Endodermal cell (in vitro differentiated cells): ENCODE measurements around the gene CPLX4. TPM values are rescaled to one million over a fixed set of nuclear protein-coding genes. Genes with fewer than 3 reads are reported as not detected.

Experiments
- DNase-seq: peaks from one replicate; pipeline ENCODE4 v3.0.0-alpha.2; 2017
- H3K27ac ChIP-seq: 2 replicates; pipeline ENCODE4 v1.5.1; 2013; ENCODE audit warnings: mild to moderate bottlenecking, low read depth, low read length, moderate library complexity
- H3K27me3 ChIP-seq: 2 replicates; pipeline ENCODE4 v1.6.1; 2013; ENCODE audit warnings: mild to moderate bottlenecking, low read length, moderate library complexity; ENCODE audit not compliant: insufficient read depth, control insufficient read depth, poor library complexity, severe bottlenecking
- H3K36me3 ChIP-seq: 2 replicates; pipeline ENCODE4 v1.7.0; 2013; ENCODE audit warnings: mild to moderate bottlenecking, low read length, moderate library complexity; ENCODE audit not compliant: control insufficient read depth, insufficient read depth
- H3K4me1 ChIP-seq: one replicate; pipeline ENCODE4 v1.7.0; 2013; ENCODE audit warnings: low read length; ENCODE audit not compliant: control insufficient read depth, insufficient read depth
- H3K4me3 ChIP-seq: 2 replicates; pipeline ENCODE4 v1.5.1; 2013; ENCODE audit warnings: mild to moderate bottlenecking, low read length, moderate library complexity
- H3K9ac ChIP-seq: 2 replicates; pipeline ENCODE4 v1.6.1; 2013; ENCODE audit warnings: mild to moderate bottlenecking, low read length, moderate library complexity; ENCODE audit not compliant: poor library complexity, severe bottlenecking; ENCODE audit errors: extremely low read depth
- H3K9me3 ChIP-seq: 2 replicates; pipeline ENCODE4 v1.6.1; 2013; ENCODE audit warnings: mild to moderate bottlenecking, low read length, moderate library complexity; ENCODE audit not compliant: control insufficient read depth
- H3K27ac Mint-ChIP-seq: 2 replicates; pipeline ENCODE4 v1.8.0; 2020; ENCODE audit warnings: mixed read lengths
- H3K27me3 Mint-ChIP-seq: 2 replicates; pipeline ENCODE4 v1.8.0; 2021; ENCODE audit warnings: mild to moderate bottlenecking, mixed read lengths; ENCODE audit not compliant: insufficient read depth
- H3K36me3 Mint-ChIP-seq: 2 replicates; pipeline ENCODE4 v1.8.0; 2020; ENCODE audit warnings: low read depth, mixed read lengths
- H3K4me1 Mint-ChIP-seq: 2 replicates; pipeline ENCODE4 v1.8.0; 2020; ENCODE audit warnings: mixed read lengths
- H3K4me3 Mint-ChIP-seq: 2 replicates; pipeline ENCODE4 v1.8.0; 2020; ENCODE audit warnings: mild to moderate bottlenecking, moderate library complexity, mixed read lengths
- H3K9me3 Mint-ChIP-seq: 2 replicates; pipeline ENCODE4 v1.8.0; 2020; ENCODE audit warnings: mild to moderate bottlenecking, mixed read lengths
- WGBS, 2 experiments: methylation state at CpG; one replicate each; pipeline versions ENCODE4 v1.1.5 to v1.1.7; 2013; ENCODE audit warnings: missing lambda C conversion rate in 2 of 2, mixed read lengths in 1 of 2; ENCODE audit not compliant: insufficient coverage in 1 of 2, insufficient read length in 1 of 2; 5-methylcytosine and 5-hydroxymethylcytosine counted together
- total RNA-seq, 2 donors: library from RNA; stranded (reverse); fragmentation: NEBNext Ultra II Directional in 1 of 2; extraction: Animal tissue kit (Norgen Biotek cat#: 25700) in 1 of 2; gene quantifications; 2 replicates in 1 of 2; 3 replicates in 1 of 2; pipeline ENCODE4 v1.2.1, GENCODE V29; 2021
- TF ChIP-seq, protein P1 (sequence below): fragments of 200-600 bp; sonication (generic); conservative IDR thresholded peaks from 2 replicates; pipeline ENCODE4 v1.5.0; 2021; ENCODE audit warnings: antibody characterized with exemption, mild to moderate bottlenecking

CPLX4 gene
- total RNA-seq, 2 donors from 2014 or later = not detected

DNA sequence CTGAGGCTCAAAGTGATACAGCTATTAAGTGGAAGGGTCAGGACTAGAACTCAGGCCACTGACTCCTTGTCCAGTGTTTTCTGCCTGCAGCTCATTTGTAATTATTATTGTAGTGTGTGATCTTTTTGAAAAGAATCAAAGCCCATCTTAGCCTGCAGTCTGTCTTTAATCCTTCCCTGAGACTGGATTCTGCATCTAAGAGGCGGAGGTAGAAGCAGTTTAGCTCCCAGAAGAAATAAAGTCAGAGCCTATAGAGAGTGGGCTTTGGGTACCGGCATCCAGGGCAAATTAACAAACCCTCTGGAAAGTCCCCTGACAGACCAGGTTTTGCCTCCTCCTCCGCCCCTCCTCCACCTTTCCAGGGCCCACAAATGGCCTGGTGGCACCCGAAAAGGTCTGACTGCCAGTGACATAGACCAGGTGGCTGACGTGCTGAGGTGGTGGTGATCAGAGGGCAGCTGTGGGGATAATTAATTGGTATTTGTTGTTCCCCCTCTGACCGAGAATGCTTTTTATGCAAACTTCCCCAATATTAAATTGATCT lies 43.0 kb downstream of the CPLX4 start:
- Mint-ChIP-seq H3K36me3 (no peaks in the 10 kb centered on the region), H3K4me1 (peaks cover 5% of the 10 kb centered on the region), H3K9me3 (no peaks in the 10 kb centered on the region), H3K27ac (no peak overlapping the region), H3K27me3 (peaks cover 97% of the 10 kb centered on the region), H3K4me3 (no peak overlapping the region)
- TF ChIP-seq, protein P1, sequence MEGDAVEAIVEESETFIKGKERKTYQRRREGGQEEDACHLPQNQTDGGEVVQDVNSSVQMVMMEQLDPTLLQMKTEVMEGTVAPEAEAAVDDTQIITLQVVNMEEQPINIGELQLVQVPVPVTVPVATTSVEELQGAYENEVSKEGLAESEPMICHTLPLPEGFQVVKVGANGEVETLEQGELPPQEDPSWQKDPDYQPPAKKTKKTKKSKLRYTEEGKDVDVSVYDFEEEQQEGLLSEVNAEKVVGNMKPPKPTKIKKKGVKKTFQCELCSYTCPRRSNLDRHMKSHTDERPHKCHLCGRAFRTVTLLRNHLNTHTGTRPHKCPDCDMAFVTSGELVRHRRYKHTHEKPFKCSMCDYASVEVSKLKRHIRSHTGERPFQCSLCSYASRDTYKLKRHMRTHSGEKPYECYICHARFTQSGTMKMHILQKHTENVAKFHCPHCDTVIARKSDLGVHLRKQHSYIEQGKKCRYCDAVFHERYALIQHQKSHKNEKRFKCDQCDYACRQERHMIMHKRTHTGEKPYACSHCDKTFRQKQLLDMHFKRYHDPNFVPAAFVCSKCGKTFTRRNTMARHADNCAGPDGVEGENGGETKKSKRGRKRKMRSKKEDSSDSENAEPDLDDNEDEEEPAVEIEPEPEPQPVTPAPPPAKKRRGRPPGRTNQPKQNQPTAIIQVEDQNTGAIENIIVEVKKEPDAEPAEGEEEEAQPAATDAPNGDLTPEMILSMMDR = no peak
- Histone ChIP-seq H3K4me3 (no peak overlapping the region), H3K9ac (no peak overlapping the region), H3K9me3 (no peaks in the 10 kb centered on the region), H3K36me3 (no peaks in the 10 kb centered on the region), H3K4me1 (peaks cover 4% of the 10 kb centered on the region), H3K27ac (no peak overlapping the region), H3K27me3 (peaks cover 100% of the 10 kb centered on the region)
- 47 to 48% methylated on average over 5 of the region's 6 CpGs for WGBS, 2 experiments
- peak; percentile 49 for DNase-seq

DNA sequence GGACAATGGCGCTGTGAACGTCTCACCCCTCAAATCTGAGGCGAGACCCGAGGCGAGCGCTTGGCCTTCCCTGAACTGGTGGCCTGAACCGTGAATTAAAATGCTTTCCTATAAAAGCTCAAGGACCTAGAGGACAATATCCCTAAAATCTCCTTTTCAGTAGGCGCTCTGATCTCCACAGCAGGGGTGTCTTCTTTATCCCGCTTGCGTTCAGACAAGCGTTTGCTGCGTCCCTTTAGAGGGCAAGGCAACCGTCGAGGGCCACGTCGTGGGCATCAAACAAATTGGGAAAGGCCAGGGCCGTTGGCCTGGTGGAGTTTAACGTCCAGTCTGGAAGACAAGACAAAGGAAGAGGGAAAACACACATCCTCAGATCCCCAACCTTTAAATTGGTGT lies 43.9 kb downstream of the CPLX4 start:
- Mint-ChIP-seq H3K27ac (no peak overlapping the region), H3K9me3 (no peaks in the 10 kb centered on the region), H3K4me1 (peaks cover 9% of the 10 kb centered on the region), H3K4me3 (peak overlapping the region; percentile 67), H3K27me3 (peaks cover 97% of the 10 kb centered on the region), H3K36me3 (no peaks in the 10 kb centered on the region)
- no peak overlapping the region for H3K9ac ChIP-seq
- H3K36me3 ChIP-seq = no peaks in the 10 kb centered on the region
- 5 to 11% methylated on average over 6 to 18 of the region's 18 CpGs for WGBS, 2 experiments
- no peaks in the 10 kb centered on the region for H3K9me3 ChIP-seq
- peaks cover 4% of the 10 kb centered on the region for H3K4me1 ChIP-seq
- H3K27me3 ChIP-seq = peaks cover 100% of the 10 kb centered on the region
- peak overlapping the region; percentile 79 for H3K4me3 ChIP-seq
- DNase-seq = no peak
- H3K27ac ChIP-seq = no peak overlapping the region
- TF ChIP-seq, protein P1 = no peak

DNA sequence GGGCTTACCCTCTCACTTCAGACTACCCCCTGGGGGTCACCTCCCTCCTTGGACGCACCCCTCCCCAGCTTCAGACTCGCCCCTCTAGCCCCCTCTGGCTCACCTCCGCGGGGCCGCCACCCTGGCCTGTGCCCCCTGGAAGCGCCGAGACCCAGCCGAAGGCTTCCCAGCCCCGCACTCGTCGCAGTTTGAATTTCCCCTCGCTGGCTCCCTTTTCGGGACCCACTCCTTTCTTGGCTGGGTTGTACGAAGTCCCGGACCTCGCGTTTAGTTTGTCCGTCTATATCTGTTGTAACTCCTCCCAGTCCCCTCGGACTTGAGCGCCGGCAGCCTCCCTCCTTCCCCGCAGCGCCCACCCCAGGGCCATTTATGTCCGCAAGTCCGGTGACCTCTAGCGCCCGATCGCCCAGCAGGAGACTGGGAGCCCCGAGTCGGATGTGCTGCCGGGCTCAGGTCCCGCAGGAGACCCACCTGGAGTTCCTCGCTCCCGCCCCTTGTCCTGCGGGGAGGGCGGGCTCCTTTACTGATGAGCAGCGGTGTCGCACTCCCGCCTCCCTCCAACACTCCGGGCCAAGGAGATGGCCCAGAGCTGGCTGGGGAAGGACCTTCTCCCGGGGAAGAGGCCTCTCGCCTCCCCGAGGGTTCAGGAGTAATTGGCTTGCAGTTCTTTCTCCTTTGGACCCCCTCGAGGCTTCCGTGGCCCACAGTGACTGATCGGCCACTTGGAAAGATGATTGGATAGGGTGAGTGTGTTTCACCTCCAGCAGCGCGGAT lies 44.5 kb downstream of the CPLX4 start:
- H3K4me1 Mint-ChIP-seq = peaks cover 10% of the 10 kb centered on the region
- Histone ChIP-seq H3K9ac (no peak overlapping the region), H3K36me3 (no peaks in the 10 kb centered on the region), H3K4me3 (peak overlapping the region; percentile 79), H3K4me1 (peaks cover 4% of the 10 kb centered on the region), H3K27me3 (peaks cover 98% of the 10 kb centered on the region), H3K27ac (no peak overlapping the region), H3K9me3 (no peaks in the 10 kb centered on the region)
- H3K9me3 Mint-ChIP-seq = no peaks in the 10 kb centered on the region
- TF ChIP-seq, protein P1 = peak; percentile 54
- H3K36me3 Mint-ChIP-seq = no peaks in the 10 kb centered on the region
- WGBS, 2 experiments = 2% methylated on average over 9 to 48 of the region's 48 CpGs
- peak overlapping the region; percentile 67 for H3K4me3 Mint-ChIP-seq
- H3K27ac Mint-ChIP-seq = no peak overlapping the region
- peaks cover 95% of the 10 kb centered on the region for H3K27me3 Mint-ChIP-seq
- DNase-seq = peak; percentile 75
